HG03045 (cell line): ENCODE measurements around the gene FOXC2.

Experiments
- ATAC-seq: cut with Tn5 transposase; IDR thresholded peaks from one replicate; pipeline ENCODE4 v1.9.1; 2021; ENCODE audit warnings: mild to moderate bottlenecking, moderate library complexity; ENCODE audit not compliant: unreplicated experiment

The FOXC2 gene

GRCh38 chr16:86610779-86611524 is 44.3 kb downstream of the FOXC2 start:
- ATAC-seq: no peak

GRCh38 chr16:86611525-86611855 is 44.9 kb downstream of the FOXC2 start:
- no peak for ATAC-seq

GRCh38 chr16:86611941-86612340 is 45.3 kb downstream of the FOXC2 start:
- ATAC-seq: no peak

GRCh38 chr16:86614699-86615098 is 48.1 kb downstream of the FOXC2 start:
- ATAC-seq: no peak

GRCh38 chr16:86616906-86617305 is 50.3 kb downstream of the FOXC2 start:
- ATAC-seq: no peak

GRCh38 chr16:86618431-86619238 is 52.0 kb downstream of the FOXC2 start:
- no peak for ATAC-seq
